A673 (cell line): ENCODE data around the gene SMCO1.

ENCODE experiments used
- CTCF ChIP-seq: fragments of 300-800, 200-600 bp; sonication (generic); conservative IDR thresholded peaks from 2 replicates; pipeline ENCODE4 v1.5.1; 2017; ENCODE audit warnings: low read depth, mild to moderate bottlenecking, antibody characterized with exemption, low read length, moderate library complexity, mixed read lengths
- EZH2 ChIP-seq: fragments of 200-600 bp; sonication (generic); IDR thresholded peaks from 2 replicates; pipeline ENCODE4 v1.6.1; 2017; ENCODE audit warnings: borderline replicate concordance, low read depth, mild to moderate bottlenecking, mixed read lengths, antibody characterized with exemption, low read length; ENCODE audit not compliant: poor library complexity, severe bottlenecking

GRCh38 chr3:196552253-196552652 is 37.1 kb upstream of the SMCO1 start:
- TF ChIP-seq CTCF: no peak
- no peak for TF ChIP-seq EZH2
